ENCODE results near the gene IGFBP1.
A peak's percentile ranks its signal among the peaks of the same experiment; 100 is the strongest.
"Not testable (repeated sequence)": the region's sequence is repeated elsewhere in the genome, so short reads cannot be mapped to it uniquely, and the experiment has no call there.

The IGFBP1 gene

GRCh38 chr7:45888185-45888992 is at the start of gene IGFBP1:
Gene IGFBP1 (plus strand): TSS chr7:45888488. CDS start chr7:45888653, 165 bp downstream.
- peak; percentile 65 for DNase-seq

GRCh38 chr7:45838852-45839251 is 49.4 kb upstream of the IGFBP1 start:
- DNase-seq = not testable (repeated sequence)

- not testable (repeated sequence) for DNase-seq
Observed at GRCh38 chr7:45841926-45842717, 46.2 kb upstream of the IGFBP1 start.

GRCh38 chr7:45846536-45846935 is 41.8 kb upstream of the IGFBP1 start:
- DNase-seq = not testable (repeated sequence)

DNA sequence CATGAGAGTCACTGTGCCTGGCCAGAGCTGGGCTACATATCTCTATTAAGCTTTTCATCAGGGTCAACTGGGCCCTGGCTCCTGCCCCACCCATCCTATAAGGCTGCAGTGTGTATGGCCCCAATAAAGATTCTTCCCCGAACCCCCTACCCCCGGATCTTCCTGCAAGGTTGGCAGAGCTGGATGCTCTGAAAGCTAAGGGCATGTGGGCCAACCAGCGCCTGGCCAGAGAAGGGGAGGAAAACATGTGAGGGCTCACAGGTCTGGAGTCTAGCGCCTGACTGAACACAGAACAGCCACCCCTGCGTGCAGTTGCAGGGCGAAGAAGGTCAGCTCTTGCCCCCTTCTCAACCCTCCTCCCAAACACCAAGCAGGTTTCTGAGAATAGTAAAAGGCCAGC is 39.6 kb upstream of the IGFBP1 start:
- DNase-seq = not testable (repeated sequence)

DNA sequence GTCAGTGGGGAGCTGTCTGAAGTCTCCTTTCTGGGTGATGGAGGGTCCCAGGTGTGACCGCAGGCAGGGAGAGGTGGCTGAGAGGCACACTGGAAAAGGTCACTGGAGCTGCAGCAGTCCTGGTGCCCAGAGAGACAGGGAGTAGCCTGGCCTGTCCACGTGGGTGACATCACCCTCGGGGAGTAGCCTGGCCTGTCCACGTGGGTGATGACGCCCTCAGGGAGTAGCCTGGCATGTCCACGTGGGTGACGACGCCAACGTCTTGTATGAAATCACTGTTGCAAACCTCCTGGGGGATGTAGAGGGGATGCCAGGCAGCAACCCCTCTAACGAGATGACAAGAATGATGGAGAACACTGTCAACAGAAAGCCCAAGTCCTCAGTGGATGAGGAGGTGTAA is 35.3 kb upstream of the IGFBP1 start:
- not testable (repeated sequence) for DNase-seq

DNA sequence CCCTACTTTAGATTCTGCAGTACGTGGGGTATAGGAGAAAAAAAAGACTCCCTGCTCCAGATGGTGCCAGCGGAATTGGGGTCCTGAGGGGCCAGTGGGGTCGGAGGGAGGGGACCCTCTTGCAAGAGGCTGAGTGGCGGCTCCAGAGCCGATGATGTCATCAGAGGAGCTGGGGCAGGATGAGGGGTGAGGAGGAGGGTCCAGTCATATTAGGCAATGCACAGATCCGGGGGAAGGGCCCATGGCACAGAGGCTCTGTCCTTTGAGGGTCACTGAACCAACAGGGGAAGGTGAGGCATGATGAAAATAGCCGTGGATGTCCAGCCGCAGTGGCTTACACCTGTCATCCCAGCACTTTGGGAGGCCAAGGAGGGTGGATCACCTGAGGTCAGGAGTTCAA is 34.8 kb upstream of the IGFBP1 start:
- not testable (repeated sequence) for DNase-seq

GRCh38 chr7:45855680-45856079 is 32.6 kb upstream of the IGFBP1 start:
- not testable (repeated sequence) for DNase-seq

DNA sequence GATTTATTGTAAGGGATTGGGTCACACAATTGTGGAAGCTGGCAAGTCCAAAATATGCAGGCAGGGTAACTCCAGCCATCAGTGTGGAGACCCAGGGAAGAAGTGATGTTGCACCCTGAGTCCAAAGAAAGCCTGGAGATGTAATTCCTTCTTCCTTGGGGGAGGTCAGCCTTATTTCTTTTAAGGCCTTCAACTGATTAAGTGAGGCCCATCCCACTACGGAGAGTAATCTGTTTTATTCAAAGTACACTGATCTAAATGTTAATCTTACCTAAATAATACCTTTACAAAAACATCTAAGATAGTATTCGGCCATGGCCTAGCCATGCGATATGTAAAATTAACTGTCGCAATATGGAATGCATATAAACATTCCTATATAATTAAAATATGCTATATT is 31.4 kb upstream of the IGFBP1 start:
- not testable (repeated sequence) for DNase-seq

GRCh38 chr7:45863715-45864114 is 24.6 kb upstream of the IGFBP1 start:
- DNase-seq = peak; percentile 66

GRCh38 chr7:45865594-45866410 is 22.5 kb upstream of the IGFBP1 start:
- DNase-seq = no peak

- no peak for DNase-seq
Observed at GRCh38 chr7:45867471-45867870, 20.8 kb upstream of the IGFBP1 start.

- no peak for DNase-seq
Observed at GRCh38 chr7:45869426-45869825, 18.9 kb upstream of the IGFBP1 start.

DNA sequence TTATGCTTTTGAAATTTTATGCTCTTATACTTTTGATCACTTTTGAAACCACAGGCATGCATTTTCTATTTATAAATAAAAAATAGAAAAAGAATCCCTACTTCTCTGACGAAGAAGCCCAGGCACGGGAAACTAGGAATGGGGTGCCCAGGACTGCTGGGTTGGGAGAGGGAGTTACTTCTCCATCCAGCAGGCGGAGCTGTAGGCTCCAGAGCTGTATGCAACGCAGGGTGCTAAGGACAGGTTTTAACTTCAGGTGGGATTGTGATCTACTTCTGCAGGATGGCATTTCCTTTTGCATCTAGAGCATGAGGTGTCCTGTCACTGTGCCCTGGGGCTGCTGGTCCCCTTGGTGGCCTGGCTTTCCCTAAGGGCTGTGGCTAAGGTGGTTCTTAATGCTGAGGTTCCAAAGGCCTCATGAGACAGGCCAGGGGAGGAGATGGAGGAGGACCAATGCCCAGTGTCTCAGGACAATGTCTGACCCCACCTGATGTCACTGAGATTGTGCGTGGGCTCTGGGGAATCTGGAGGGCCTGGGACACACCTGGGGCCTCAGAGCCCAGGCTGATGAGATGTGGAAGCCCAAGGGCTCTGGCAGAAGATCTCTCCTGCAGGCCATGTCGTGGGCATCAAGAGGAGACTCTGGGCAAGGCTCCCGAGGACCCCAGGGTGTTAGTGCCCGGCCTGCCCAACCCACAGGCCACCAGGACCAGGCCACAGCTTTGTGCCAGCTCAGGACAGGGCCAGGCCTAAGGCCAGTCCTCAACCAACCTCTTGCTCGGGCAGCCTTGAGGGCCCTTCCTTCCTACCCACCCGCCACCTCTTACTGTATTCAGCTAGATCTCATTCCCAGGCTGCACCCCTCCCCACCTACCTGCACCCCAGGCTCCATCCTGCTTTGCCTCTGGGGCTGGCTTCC is 15.9 kb upstream of the IGFBP1 start:
- DNase-seq = no peak

GRCh38 chr7:45873035-45873354 is 15.3 kb upstream of the IGFBP1 start, which contains the start of gene CCDC201:
Gene CCDC201 (minus strand): TSS chr7:45873082. CDS start chr7:45873007, 75 bp downstream.
- DNase-seq = no peak

DNA sequence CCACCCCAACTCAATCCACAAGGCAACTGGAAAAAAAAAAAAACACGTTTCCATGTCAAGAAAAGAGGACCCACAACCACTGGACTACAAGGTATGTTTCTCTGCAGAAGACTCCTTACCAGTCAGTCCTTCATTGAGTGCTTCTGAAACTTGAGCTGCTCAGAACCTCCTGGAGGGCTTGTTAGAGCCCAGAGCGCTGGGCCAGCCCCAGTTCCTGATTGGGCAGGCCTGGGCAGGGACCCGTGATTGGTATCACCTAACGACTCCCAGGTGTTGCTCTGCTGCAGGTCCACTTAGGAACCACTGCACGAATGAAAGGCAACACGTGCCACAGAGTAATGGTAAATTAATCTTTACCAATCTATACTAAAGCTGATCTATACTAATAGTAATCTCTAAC is 14.9 kb upstream of the IGFBP1 start:
- no peak for DNase-seq

GRCh38 chr7:45874408-45875131 is 13.7 kb upstream of the IGFBP1 start:
- no peak for DNase-seq

- DNase-seq = no peak
Observed at GRCh38 chr7:45876519-45876918, 11.8 kb upstream of the IGFBP1 start.

GRCh38 chr7:45878457-45879144 is 9.7 kb upstream of the IGFBP1 start:
- DNase-seq = no peak

DNA sequence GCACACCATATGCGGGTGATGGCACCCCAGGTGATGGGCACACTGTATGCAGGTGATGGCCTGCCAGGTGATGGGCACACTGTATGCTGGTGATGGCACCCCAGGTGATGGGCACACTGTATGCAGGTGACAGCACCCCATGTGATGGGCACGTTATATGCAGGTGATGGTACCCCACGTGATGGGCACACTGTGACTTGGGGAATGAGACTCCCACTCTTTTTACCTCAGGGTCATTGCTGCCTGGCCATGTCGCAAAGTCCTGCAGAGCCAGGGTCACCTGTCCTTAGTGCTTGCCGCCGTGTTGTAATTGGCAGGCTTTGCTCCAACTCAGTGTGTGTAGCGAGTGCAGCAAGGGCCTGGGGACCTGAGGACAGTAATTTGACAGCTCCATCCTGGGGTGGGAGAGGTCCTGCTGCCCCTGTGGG is 7.8 kb upstream of the IGFBP1 start:
- no peak for DNase-seq
